Middle frontal gyrus (tissue), 1 donor: ENCODE measurements around the gene ENTPD1.
"Not testable (repeated sequence)": the region's sequence is repeated elsewhere in the genome, so short reads cannot be mapped to it uniquely, and the experiment has no call there.

Experiments
- DNase-seq: peaks from one replicate; pipeline ENCODE4 v3.0.0-alpha.2; 2015; ENCODE audit warnings: low spot score; ENCODE audit errors: extremely low spot score

Gene ENTPD1, protein sequence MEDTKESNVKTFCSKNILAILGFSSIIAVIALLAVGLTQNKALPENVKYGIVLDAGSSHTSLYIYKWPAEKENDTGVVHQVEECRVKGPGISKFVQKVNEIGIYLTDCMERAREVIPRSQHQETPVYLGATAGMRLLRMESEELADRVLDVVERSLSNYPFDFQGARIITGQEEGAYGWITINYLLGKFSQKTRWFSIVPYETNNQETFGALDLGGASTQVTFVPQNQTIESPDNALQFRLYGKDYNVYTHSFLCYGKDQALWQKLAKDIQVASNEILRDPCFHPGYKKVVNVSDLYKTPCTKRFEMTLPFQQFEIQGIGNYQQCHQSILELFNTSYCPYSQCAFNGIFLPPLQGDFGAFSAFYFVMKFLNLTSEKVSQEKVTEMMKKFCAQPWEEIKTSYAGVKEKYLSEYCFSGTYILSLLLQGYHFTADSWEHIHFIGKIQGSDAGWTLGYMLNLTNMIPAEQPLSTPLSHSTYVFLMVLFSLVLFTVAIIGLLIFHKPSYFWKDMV

DNA sequence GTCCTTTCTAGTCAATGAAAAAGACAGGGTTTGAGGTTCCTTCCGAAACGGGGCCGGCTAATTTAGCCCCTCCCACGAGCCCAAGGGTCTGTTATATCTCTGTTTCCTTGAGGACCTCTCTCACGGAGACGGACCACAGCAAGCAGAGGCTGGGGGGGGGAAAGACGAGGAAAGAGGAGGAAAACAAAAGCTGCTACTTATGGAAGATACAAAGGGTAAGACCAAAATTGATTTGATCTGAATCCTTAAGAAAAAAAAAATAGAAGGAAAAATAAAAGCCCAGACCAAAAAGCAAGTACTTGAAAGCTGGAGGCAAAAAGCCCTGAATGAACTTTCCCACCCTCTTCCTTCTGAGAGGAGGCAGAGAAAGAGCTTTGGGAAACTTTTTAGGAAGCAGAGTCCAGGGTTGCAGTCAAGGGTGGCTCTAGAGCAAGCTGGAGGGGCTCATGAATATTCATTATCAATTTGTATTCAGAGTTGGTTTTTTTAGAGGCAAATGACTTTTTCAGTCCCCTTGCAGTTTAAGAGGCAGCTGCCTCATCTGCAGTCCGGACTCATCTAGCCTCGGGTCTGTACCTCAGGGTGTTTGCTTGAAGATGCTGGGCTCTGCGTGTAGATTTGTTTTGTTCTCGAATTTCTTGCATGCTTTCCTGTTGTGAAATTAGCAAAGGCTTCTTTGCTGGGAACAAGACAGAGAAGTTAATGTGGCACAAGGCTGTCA, at the start of gene ENTPD1:
ENTPD1 (plus strand) TSS at position 123 of the 721 bp plus-strand sequence; CDS start at position 200, 77 bp downstream.
- no peak for DNase-seq

DNA sequence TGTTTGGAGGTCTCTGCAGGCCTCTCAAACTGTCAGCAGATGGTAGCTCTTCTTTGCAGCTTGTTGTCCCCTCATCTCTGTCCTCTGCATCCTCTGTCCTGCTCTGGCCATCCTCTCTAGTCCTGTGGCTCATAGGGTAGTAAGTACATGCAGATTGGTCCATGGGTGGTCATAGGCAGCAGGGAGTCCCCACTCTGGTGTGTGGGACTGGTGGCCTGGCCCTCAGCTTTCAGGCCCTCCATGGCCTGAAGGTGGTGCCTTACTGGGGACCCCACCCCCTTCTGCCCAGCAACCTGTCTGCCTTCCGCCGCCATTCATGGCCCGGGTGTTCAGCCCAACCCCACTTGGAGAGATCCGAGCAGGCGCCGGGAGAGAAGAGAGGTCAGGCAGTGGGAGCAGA, 49.4 kb upstream of the ENTPD1 start:
- no peak for DNase-seq

DNA sequence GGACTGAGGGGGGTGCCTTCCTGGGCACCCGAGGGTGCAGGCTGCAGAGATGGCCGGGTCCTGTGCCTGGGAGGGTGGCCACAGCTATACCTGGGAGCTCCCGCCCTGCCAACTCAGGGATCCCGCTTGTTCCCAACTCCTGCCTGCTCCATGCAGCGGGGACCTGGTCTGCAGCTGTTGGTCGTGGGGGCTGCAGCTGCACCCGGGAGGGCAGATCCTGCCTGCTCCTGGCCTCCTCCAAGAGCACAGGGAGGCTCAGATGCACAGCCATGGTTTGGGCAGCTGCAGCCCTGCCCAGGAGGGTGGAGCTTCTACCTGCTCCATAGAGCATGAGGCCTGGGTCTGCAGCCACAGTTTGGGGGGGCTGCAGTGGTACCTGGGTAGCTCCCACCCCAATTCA, 49.0 kb upstream of the ENTPD1 start:
- no peak for DNase-seq

DNA sequence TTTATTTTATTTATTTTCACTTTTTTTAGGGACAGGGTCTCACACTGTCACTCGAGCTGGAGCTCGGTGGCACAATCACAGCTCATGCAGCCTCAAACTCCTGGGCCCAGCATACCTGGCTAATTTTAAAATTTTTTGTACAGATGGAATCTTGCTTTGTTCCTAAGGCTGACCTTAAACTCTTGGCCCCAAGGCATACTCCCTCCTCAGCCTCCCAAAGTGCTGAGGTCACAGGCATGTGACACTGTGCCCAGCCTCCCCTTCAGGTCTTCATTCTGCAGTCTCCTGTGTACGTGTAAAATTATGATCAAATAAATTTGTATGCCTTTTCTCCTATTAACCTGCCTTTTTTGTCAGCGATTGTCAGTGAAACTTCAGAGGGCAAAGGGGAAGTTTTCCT, 44.5 kb upstream of the ENTPD1 start:
- no peak for DNase-seq

DNA sequence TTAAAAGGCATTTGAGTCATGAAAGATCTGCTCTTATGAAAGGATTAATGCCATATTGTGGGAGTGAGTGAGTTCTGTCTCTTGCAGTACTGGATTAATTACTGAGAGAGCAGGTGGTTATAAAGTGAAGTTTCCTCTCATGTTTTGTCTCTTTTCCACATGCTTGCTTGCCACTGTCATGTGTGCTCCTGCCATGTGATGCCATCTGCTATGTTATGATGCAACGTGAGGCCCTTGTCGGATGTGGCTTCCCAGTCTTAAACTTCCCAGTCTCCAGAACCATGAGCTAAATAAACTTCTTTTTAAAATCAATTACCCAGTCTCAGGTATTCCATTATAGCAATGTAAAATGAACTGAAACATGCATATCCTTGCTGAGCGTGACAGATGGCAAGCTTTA, 39.5 kb upstream of the ENTPD1 start:
- no peak for DNase-seq

DNA sequence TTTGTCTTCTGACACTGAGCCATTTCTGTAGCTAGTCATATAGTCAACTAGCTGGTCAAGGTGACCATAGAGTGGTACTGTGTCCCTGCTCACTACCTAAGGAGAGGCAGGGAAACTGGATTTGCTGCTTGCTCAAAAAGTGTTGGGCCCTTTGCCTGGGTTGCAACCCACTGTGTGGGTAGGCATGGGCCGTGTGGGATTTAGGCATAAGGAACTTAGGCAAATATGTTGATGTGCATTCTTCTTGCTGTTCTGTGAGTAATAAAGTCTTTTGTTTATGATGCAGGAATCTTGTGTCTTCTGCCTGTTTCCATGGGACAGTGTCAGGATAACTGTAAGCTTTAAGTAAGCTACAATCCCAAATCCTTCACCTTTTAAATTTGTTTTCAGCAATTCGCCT, 39.1 kb upstream of the ENTPD1 start:
- no peak for DNase-seq

DNA sequence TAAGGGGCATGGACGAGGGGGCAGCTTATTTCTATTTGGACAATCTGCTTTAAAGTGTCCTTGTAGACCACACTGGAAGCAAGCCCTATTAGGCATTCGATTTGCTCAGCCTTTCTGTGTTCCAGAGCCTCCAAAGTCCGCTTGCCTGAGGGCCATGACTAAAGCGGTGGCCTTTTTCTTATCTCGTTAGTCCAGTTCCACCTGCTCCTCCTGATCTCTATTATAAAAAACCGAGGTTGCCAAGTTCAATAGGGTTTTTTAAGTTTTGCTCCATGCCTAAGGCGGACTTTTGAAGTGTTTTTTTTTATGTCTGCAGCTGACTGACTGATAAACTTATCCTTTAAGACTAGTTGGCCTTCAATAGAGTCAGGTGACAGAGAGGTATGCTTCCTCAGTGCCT, 35.2 kb upstream of the ENTPD1 start:
- not testable (repeated sequence) for DNase-seq

DNA sequence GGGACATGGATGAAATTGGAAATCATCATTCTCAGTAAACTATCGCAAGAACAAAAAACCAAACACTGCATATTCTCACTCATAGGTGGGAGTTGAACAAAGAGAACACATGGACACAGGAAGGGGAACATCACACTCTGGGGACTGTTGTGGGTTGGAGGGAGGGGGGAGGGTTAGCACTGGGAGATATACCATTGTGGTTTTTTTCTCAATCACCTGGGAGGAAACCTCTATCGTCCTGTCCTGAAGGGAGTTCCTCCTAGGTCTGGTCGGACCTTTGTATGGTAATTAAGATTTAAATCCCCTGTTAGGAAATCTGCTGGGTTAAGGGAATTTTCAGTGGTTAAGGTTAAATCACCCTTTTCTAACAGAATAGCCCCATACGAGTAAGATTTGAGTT, 33.5 kb upstream of the ENTPD1 start:
- not testable (repeated sequence) for DNase-seq

DNA sequence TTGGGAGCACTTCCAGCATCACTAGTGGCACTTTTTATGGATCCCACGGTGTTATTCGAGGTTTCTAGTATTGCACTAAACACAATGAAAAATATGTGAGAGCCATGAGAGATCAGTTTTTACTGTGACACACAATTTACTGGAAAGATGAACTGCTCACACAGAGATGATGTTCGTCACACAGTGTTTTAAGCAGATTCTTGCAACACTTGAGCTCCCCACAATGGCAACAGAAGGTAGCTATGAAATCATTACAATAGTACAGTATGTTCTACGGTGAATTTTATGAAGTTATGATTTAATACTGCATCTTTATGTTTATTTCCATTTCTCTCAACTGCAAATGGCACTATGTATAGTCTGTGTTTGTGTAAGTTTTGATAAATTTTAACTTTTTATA, 27.4 kb upstream of the ENTPD1 start:
- no peak for DNase-seq

DNA sequence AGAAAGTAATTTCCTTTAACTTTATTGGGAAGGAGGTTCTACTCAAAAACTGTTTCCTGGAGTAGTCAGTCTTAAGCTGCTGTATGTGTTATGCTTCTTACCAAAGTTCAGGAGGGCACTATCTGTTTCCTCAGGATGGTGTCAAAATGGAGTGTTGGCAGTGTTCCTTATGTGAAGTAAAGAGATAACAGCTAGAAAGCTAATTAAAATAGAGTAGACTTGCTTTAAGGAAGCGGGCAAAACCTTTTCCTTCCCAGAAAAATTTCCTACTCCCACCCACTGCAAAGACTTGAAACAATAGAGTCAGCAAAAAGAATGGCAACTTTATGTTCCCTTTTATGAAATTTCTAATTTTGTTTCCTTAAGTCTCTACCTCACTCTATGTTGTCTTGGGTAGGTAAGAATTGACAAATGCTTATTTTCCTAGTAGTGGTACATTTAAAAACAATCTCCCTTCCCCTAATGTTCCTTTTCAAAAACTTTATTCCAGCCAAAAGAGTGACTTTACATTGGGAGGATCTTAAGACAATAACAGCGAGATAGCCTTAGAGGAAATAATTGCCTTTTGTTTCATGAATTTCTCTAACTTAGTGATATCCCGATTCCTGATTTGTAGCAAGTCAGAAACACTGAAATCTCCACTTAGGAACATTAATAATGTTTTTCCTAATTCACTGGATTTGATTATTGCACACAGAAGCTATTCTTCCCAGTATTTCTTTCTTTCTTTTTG, 26.5 kb upstream of the ENTPD1 start:
- no peak for DNase-seq

DNA sequence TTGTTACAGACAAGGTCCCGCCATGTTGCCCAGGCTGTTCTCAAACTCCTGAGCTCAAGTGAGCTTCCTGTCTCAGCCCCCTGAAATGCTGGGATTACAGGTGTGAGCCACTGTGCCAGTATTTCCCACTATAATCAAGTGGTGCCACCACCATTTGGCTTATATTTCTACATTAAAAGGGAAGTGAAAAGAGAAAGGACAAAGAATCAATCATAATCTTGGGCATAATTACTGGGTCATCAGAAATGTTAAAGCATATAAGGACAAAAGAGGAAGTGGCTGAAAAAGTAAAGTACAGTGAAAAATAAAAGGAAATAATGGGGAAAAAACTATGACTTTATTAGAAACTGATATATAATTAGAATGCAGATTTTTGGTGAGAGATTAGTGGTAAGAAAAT, 25.7 kb upstream of the ENTPD1 start:
- DNase-seq: no peak

DNA sequence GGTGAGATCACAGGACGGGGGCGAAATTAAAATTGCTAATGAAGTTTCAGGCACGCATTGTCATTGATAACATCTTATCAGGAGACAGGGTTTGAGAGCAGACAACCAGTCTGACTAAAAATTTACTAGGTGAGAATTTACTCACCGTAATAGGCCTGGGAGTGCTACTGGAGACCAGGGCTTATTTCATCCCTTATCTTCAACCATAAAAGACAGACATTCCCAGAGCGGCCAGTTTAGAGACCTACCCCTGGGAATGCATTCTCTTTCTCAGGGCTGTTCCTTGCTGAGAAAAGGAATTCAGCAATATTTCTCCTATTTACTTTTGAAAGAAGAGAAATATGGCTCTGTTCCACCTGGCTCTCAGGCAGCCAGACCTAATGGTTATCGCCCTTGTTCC, 23.1 kb upstream of the ENTPD1 start:
- DNase-seq: not testable (repeated sequence)

DNA sequence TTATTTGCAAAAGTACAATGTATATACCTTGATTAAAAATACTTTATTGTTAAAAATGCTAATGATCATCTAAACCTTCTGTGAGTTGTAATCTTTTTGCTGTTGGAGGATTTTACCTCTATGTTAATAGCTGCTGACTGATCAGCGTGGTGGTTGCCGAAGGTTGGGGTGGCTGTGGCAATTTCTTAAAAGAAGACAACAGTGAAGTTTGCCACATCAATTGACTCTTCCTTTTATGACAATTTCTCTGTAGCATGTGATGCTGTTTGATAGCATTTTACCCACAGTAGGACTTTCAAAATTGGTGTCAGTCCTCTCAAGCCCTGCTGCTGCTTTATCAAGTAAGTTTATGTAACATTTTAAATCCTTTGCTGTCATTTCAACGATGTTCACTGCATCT, 16.9 kb upstream of the ENTPD1 start:
- no peak for DNase-seq

DNA sequence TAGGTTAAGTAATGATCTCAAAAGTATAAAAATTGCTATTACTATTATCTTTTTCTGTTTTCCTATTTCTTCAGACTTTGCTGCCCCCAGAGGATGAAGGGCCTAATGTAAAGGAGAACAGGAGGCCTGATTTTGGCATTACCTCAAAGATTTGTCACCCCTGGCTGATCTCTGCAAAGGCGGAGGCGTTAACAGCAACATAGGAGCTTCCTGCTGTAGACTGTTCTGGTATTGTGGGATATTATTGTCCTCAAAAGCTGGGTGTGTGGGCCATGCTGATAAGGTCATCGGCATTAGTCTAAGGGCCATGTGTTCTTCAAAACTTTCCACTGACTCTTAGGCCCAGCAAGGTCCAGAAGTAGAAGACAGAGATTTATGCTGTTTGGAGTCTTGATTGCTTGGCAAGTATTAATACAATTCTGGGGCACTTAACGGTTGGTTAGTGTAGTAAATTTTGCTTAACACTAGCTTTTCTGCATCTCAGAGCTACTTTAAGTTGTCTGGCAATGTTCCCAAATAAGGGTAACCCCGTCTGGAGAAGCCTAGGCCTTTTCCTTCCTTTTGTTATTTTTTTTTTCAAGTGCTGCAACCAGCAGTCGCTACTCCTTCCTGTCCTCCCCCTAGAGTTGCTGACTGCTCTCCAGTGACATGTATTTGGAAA, 14.0 kb upstream of the ENTPD1 start:
- DNase-seq: no peak

DNA sequence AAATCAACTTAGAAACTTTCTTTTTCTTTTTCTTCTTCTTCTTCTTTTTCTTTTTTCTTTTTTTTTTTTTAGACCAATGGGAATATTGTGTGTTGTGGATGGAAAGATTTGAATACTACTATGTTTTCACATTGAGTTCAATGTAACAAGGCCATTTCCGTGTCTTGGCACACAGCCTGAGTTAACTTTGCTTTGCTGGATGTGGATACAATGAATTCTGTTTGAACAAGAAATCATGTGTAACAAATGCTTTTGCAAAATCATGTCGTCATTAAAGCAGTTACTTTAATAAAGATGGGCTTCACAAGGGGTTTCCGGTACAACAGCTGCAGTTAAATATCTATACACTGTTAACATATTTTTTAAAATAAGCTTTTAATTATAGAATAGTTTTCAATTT, 13.5 kb upstream of the ENTPD1 start:
- no peak for DNase-seq

DNA sequence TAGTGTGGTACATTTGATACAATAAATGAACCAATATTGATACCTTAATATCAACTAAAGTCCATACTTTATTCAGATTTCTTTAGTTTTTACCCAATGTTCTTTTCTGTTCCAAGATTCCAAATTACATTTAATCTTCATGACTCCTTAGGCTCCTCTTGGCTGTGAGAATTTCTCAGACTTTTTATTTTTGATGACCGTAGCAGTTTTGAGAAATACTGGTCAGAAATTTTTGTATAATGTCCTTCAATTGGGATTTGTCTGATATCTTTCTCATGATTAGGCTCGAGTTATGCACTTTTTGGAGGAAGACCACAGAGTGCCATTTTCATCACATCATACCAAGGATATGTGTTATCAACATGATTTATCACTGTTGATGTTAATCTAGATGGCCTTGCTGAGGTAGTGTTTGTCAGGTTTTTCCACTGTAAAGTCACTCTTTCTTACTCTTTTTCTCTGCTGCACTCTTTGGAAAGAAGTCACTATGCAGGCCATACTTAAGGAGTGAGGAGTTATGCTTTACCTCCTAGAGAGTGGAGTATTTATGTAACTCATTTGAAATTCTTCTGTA, 12.9 kb upstream of the ENTPD1 start:
- DNase-seq: no peak

DNA sequence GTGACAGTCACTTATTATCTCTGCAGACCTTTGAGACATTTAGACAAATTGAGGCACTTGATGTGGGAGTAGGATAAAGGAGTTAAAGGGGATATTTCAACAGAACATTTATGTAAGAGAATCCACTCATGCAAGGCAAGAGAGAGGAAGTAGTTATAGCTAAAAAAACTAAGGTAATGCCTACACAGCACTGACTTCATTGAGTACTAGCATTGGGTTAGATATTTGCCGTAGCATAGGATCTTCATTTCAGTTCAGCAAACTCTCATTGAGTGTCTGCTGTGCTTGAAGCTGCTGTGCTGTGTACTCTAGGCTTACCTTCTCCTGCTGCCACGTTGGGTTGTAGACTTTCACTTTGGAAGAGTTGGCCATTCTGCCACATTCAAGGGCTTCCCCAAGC, 10.5 kb upstream of the ENTPD1 start:
- DNase-seq: no peak

DNA sequence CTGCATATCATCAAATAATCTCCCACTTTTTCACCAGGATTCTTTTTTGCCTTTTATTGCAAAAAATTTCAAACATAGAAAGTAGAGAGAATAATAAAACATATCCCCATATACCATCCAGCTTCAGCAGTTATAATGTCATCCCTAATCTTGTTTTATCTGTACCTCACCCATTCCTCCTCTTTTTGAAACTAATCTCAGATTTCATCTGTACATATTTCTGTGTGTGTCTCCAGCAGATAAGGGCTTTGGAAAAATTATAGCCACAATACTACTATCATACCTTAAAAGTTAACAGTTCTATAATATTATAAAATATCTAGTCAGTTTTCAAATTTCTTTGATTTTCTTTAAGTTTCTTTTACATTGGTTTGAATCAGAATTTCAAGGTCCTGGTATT, 7.6 kb upstream of the ENTPD1 start:
- DNase-seq: no peak

DNA sequence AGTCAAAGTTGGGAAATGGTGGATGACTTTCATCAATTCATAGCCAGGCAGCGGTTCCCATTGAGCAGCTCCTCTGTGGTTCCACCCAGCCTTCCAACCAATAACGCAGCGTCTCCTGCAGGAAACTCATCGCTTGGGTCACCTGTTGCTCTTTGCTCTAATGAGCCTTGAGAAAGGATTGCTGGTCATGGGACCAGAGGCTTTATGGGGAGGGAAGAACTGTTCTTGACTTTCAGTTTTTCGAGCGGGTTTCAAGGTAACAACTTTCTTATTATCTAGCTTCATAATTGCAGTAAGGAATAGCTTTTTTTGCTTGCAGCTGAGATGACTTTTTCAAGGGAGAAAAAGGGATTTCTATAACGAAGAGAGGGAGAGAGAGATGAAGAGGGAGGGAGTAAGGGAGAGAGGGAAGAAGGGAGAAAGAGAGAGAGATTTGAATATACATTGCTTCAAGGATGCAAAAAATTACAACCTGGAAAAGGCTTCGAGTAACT, 405 bp upstream of the ENTPD1 start:
- no peak for DNase-seq

DNA sequence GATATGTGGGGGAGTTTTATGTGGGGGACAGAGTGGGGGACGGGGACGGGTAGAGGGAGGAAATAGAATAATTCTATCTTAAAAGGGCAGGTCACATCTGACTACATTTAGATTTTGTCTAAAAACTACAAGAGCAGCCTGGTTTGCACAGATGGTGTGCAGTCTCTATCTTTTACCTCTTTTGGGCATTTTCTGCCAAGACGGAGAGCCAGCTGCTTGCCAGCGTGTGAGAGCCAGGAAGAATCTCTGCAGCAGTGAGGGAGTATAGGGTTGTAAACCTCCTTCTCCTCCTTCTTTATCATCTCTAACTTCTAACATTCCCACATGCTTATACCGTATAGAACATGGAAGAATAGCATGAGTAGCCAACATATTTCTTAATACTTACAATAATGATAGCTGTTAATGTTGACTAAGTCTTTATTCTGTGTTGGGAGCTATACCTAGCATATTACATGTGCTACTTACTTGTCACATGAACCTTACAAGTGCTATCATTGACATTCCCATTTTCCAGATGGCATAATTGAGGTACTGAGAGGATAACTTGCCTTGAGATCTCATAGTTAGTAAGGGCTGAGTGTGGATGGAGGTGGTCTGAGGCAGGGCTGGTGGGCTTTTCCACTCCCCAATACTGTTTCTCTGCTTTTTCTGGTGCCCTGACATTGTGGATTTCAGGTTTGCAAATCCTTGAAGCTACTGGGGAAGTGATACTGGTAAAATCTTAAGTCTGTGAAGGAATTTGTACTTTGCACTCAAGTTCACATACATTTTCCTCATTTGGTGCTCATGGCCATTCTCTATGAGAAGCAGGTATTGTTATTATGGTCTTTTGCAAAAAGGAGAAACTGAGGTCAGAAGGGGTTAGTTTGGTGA, 1.1 kb downstream of the ENTPD1 start:
- DNase-seq: no peak
